Measurements from ENCODE around the gene CFD. TPM values are rescaled to one million over a fixed set of nuclear protein-coding genes. Genes with fewer than 3 reads are reported as not detected.
A peak's percentile ranks its signal among the peaks of the same experiment; 100 is the strongest.
"Not testable (repeated sequence)": the region's sequence is repeated elsewhere in the genome, so short reads cannot be mapped to it uniquely, and the experiment has no call there.

CFD gene
- total RNA-seq, 6 experiments from 2014 or later: 3.5 to 9.6 (median 7.8) TPM

GRCh38 chr19:850221-850978, 9.1 kb upstream of the CFD start:
- Histone ChIP-seq H3K4me1 (peaks cover 0 to 8% (median 3%) of the 10 kb centered on the region in 4 donors), H3K27ac (no peak overlapping the region), H3K27me3 (no peaks in the 10 kb centered on the region), H3K4me3 (no peak overlapping the region), H3K9me3 (no peaks in the 10 kb centered on the region), H3K36me3 (no peaks in the 10 kb centered on the region)
- intact Hi-C loops (cut with DNase I): loop anchor here (10.0 kb wide), 2 partner anchors 124 to 144 kb away; no protein-coding TSS in a partner anchor
- peak; percentile 85 to 93 (median 91) for DNase-seq
- WGBS (ENCODE audit: insufficient coverage, low coverage, low lambda C conversion rate, missing lambda C conversion rate): 29% methylated on average over 3 of the region's 28 CpGs
- ATAC-seq: peak; percentile 92 to 98 (median 96)
- TF ChIP-seq POLR2A (IDR thresholded peaks at IDR 0.05): no peak
- no peak for TF ChIP-seq CTCF (IDR thresholded peaks at IDR 0.05)

- H3K27me3 ChIP-seq: no peaks in the 10 kb centered on the region
- H3K27ac ChIP-seq: no peak overlapping the region
These were observed 8.5 kb upstream of the CFD start for GRCh38 chr19:850979-851335.

GRCh38 chr19:852136-853013, 7.1 kb upstream of the CFD start, which contains the start of gene ELANE:
TSS of gene ELANE (plus strand) at chr19:852303. CDS start at chr19:852329, 26 bp downstream.
- H3K27me3 ChIP-seq: no peaks in the 10 kb centered on the region
- intact Hi-C loops (cut with DNase I): loop anchor here (10.0 kb wide), 2 partner anchors 122 to 142 kb away; no protein-coding TSS in a partner anchor
- DNase-seq: no peak
- 38% methylated on average over 2 of the region's 55 CpGs for WGBS (ENCODE audit: insufficient coverage, low coverage, low lambda C conversion rate, missing lambda C conversion rate)
- TF ChIP-seq POLR2A (IDR thresholded peaks at IDR 0.05): no peak
- no peak for ATAC-seq
- no peak within 1 kb of the TSS for H3K4me3 ChIP-seq
- no peak within 1 kb of the TSS for H3K27ac ChIP-seq
- H3K4me1 ChIP-seq: peaks cover 0 to 8% (median 3%) of the 10 kb centered on the region in 4 donors
- H3K9me3 ChIP-seq: no peaks in the 10 kb centered on the region
- H3K36me3 ChIP-seq: no peaks in the 10 kb centered on the region

More at GRCh38 chr19:850979-851335, 8.5 kb upstream of the CFD start:
- TF ChIP-seq CTCF (IDR thresholded peaks at IDR 0.05) (no peak), POLR2A (IDR thresholded peaks at IDR 0.05) (no peak)
- ATAC-seq: no peak
- H3K36me3 ChIP-seq: no peaks in the 10 kb centered on the region
- DNase-seq: no peak
- no peaks in the 10 kb centered on the region for H3K9me3 ChIP-seq
- H3K4me3 ChIP-seq: no peak overlapping the region
- peaks cover 0 to 8% (median 3%) of the 10 kb centered on the region in 4 donors for H3K4me1 ChIP-seq
- intact Hi-C loops (cut with DNase I): loop anchor here (10.0 kb wide), 2 partner anchors 124 to 144 kb away; no protein-coding TSS in a partner anchor
- 0% methylated on average over 2 of the region's 13 CpGs for WGBS (ENCODE audit: insufficient coverage, low coverage, low lambda C conversion rate, missing lambda C conversion rate)

- Histone ChIP-seq H3K27me3 (no peaks in the 10 kb centered on the region), H3K9me3 (no peaks in the 10 kb centered on the region), H3K4me1 (peaks cover 0 to 8% (median 3%) of the 10 kb centered on the region in 4 donors), H3K36me3 (no peaks in the 10 kb centered on the region), H3K27ac (no peak overlapping the region), H3K4me3 (no peak overlapping the region)
- TF ChIP-seq POLR2A (IDR thresholded peaks at IDR 0.05): no peak
- no peak for TF ChIP-seq CTCF (IDR thresholded peaks at IDR 0.05)
- WGBS (ENCODE audit: insufficient coverage, low coverage, low lambda C conversion rate, missing lambda C conversion rate): 50% methylated on average over 2 of the region's 67 CpGs
- intact Hi-C loops (cut with DNase I): loop anchor here (10.0 kb wide), 2 partner anchors 122 to 142 kb away; no protein-coding TSS in a partner anchor
- no peak for ATAC-seq
- no peak for DNase-seq
These were observed 6.4 kb upstream of the CFD start for GRCh38 chr19:853014-853585.

- H3K27ac ChIP-seq, H3K36me3 ChIP-seq, H3K4me3 ChIP-seq, H3K4me1 ChIP-seq, DNase-seq, H3K9me3 ChIP-seq, ATAC-seq, H3K27me3 ChIP-seq: not testable (repeated sequence)
- 66% methylated on average over 10 of the region's 17 CpGs for WGBS (ENCODE audit: insufficient coverage, low coverage, low lambda C conversion rate, missing lambda C conversion rate)
- intact Hi-C loops (cut with DNase I): loop anchor here (10.0 kb wide), 2 partner anchors 121 to 141 kb away; no protein-coding TSS in a partner anchor
These were observed 5.7 kb upstream of the CFD start for GRCh38 chr19:853614-854220.
